GM13976 (cell line): ENCODE data around the gene TNFAIP8.
A peak's percentile ranks its signal among the peaks of the same experiment; 100 is the strongest.

Source experiments
- DNase-seq: peaks from one replicate; pipeline ENCODE4 v3.0.0; 2012; ENCODE audit warnings: low spot score
- CTCF ChIP-seq: IDR thresholded peaks from 2 replicates; pipeline ENCODE4 v1.5.1; 2012; ENCODE audit warnings: borderline replicate concordance, mild to moderate bottlenecking; ENCODE audit not compliant: insufficient read depth; ENCODE audit errors: extremely low read depth, missing control alignments, control extremely low read depth
- in situ Hi-C: fragments of 300-500 bp; cut with MboI; formaldehyde crosslinking; loops from one replicate; pipeline ENCODE4 v1.12.0; 2022; ENCODE audit warnings: low sequenced_read_pairs, mixed read lengths, inconsistent platforms; ENCODE audit not compliant: unreplicated experiment

TNFAIP8 gene

GRCh38 chr5:119355685-119356611 lies at the start of gene TNFAIP8:
Gene TNFAIP8 (plus strand): TSS chr5:119356019. CDS start chr5:119356091, 72 bp downstream.
- in situ Hi-C loops = no loop called here
- no peak for TF ChIP-seq CTCF
- DNase-seq = peak; percentile 82

GRCh38 chr5:119307170-119307569 lies 48.6 kb upstream of the TNFAIP8 start:
- in situ Hi-C loops = no loop called here
- TF ChIP-seq CTCF = no peak
- DNase-seq = no peak

- in situ Hi-C loops = no loop called here
- TF ChIP-seq CTCF = no peak
- DNase-seq = no peak
Observed at GRCh38 chr5:119309326-119309725, 46.5 kb upstream of the TNFAIP8 start.

DNA sequence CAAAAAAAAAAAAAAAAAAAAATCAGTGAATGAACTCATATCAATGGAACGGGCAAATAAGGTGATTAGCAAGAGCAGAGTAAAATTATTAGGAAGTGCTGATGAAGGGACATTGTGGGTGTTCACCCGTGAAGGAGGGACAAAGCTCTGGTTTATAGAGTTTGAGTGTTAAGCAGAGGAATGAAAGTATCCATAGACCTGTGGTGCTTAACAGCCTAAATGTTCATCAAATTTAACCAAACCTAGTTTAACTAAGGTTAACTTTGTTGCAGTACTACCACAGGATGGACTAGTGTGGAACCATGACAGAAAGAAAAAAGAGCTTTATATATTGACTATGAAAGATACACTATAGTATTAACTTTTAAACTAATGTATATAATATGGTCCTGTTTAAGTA lies 44.1 kb upstream of the TNFAIP8 start:
- no peak for TF ChIP-seq CTCF
- in situ Hi-C loops = no loop called here
- no peak for DNase-seq

- TF ChIP-seq CTCF = no peak
- in situ Hi-C loops = no loop called here
- no peak for DNase-seq
Observed at GRCh38 chr5:119312403-119312802, 43.4 kb upstream of the TNFAIP8 start.

DNA sequence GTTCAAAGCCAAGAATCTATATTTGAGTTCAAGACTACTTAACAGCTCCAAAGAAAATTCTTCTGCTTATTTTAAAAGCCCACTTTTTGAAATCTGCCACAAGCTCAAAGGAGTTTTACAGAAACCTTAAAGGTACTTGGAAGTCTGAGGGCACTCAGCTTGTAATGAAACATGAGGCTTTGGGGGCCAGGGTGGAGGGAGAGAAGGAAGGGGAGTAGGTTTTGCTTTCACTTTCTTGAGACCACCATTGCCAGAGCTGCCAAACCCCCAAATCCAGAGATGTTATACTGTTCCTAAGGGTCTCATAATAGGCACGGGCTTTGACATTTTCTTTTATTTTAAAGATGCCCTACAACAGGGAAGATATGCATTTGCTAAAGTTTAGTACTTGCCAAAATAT lies 42.6 kb upstream of the TNFAIP8 start:
- no peak for TF ChIP-seq CTCF
- DNase-seq = no peak
- in situ Hi-C loops = no loop called here
